ENCODE results near the gene GDE1.

- TF ChIP-seq CTCF (IDR thresholded peaks at IDR 0.05) (no peak), POLR2A (IDR thresholded peaks at IDR 0.05) (no peak)
These were observed 22.9 kb downstream of the GDE1 start for GRCh38 chr16:19499006-19499405.
